GM18867 (cell line): Measurements from ENCODE around the gene BTN2A1.
"Not testable (repeated sequence)": the region's sequence is repeated elsewhere in the genome, so short reads cannot be mapped to it uniquely, and the experiment has no call there.

Experiments used
- ATAC-seq: cut with Tn5 transposase; IDR thresholded peaks from one replicate; pipeline ENCODE4 v1.9.1; 2021; ENCODE audit warnings: mild to moderate bottlenecking, moderate library complexity; ENCODE audit not compliant: unreplicated experiment

Gene BTN2A1

GRCh38 chr6:26457806-26458688 lies at the start of gene BTN2A1:
BTN2A1 (plus strand) TSS chr6:26457955; CDS start chr6:26458637, 682 bp downstream.
- peak; percentile 96 for ATAC-seq

GRCh38 chr6:26408828-26409730 lies 48.7 kb upstream of the BTN2A1 start:
- no peak for ATAC-seq

GRCh38 chr6:26411751-26412150 lies 46.0 kb upstream of the BTN2A1 start:
- ATAC-seq, result no peak

DNA sequence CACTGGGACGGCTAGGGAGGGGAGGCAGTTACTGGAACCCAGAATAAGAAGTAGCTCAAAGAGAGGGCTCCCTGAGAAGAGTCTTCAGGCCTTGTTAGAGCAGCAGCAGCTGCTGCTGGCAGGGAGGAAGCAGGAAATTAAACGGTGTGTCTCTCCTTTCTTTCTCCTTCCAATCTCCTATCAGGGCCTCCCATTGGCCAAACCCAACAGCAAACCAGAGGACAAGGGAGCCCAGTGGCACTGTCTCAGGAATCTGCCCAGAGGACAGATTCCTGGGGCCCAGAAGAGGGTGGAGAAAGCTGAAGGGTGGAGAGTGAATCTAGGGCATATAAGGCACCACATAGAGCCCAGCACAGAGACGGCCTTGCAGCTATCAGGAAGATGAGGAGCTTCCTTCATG lies 45.5 kb upstream of the BTN2A1 start:
- no peak for ATAC-seq

DNA sequence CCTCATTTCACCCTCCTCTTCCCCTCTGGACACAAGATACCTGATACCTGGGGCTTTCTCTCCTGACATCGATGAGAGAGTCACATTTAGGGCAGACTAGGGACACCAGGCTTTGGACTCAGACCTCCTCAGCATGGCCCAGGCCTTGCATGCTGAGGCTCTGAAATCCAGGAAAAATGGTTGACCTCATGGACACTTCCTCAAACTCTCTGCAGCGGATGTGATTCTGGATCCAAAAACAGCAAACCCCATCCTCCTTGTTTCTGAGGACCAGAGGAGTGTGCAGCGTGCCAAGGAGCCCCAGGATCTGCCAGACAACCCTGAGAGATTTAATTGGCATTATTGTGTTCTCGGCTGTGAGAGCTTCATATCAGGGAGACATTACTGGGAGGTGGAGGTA lies 44.8 kb upstream of the BTN2A1 start:
- ATAC-seq, result no peak

DNA sequence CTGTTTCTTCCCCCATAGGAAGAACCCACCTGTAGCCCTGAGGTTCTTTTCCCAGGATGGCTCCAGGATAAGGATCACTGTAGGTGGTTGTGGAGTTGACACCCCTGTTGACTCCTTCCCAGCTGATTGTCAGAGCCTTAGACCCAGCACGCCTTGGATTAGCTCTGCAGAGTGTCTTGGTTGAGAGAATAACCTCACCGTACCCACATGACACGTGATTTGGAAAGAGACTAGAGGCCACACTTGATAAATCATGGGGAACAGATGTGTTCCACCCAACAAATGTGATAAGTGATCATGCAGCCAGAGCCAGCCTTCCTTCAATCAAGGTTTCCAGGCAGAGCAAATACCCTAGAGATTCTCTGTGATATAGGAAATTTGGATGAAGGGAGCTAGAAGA lies 43.5 kb upstream of the BTN2A1 start:
- ATAC-seq, result no peak

DNA sequence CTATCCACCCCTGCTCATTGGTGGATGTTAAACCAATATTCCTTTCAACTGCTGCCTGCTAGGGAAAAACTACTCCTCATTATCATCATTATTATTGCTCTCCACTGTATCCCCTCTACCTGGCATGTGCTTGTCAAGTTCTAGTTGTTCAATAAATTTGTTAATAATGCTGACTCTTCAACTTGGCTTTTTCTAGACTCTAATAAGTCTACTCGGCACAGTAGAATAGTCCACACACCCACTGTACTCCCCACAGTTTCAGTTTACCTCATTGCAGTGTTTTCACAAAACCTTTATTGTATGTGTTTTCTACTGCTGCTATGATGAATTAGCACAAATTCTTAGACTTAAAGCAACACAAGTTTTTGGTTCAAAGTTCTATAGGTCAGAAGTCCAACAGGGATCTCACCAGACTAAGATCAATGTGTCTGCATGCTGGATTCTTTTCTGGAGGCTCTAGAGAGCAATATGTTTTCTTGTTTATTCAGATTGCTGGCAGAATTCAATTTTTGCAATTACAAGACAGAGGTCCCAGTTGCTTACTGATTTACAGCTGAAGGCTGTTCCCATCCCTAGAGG lies 42.6 kb upstream of the BTN2A1 start:
- ATAC-seq, result no peak

DNA sequence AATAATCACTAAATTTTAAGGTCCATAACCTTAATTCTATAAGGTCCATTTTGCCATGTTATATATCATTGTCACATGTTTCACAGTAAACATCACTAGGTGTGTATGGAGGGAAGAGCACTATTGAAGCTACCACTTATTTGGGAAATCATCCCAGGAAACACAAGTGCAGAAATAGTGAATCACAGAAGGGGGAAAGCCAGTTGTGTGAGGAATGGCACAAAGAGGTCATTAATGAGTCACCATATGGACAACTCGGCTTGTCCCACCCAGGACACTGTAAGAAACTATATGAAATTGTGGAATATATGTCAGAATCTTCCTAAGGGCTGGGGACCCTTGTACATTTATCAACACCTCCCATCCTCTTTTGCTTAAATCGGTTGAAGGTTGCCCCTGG lies 42.0 kb upstream of the BTN2A1 start:
- ATAC-seq, result no peak

DNA sequence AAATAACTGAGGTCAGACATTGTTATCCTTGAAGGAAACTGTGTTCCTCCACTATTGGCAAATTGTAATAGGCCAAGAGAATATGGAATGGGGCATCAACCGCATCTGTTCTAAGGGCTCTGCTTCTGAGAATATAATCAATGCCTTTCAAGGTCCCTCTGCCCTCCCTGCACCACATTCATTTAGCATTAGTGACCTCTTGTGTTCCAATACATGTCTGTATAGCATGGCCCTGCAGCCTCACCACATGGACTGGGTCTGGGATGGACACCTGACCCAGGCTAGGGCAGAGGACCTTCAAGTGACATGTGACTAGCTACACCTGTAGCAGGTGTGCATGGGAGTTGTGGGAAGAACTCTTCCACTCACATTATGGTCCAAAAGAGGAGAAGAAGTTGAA lies 41.5 kb upstream of the BTN2A1 start:
- ATAC-seq, result no peak

DNA sequence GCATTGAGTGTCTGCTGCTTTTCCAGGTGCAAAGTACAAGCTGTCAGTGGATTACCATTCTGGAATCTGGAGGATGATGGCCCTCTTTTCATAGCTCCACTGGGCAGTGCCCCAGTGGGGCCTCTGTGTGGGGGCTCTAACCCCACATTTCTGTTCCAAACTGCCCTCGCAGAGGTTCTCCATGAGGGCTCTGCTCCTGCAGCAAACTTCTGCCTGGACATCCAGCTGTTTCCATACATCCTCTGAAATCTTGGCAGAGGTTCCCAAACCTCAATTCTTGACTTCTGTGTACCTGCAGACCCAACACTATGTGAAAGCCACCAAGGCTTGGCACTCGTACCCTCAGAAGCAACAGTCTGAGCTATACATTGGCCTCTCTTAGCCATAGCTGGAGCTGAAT lies 39.7 kb upstream of the BTN2A1 start:
- ATAC-seq, result not testable (repeated sequence)

- ATAC-seq, result not testable (repeated sequence)
Measured at GRCh38 chr6:26418795-26419194, 39.0 kb upstream of the BTN2A1 start.

DNA sequence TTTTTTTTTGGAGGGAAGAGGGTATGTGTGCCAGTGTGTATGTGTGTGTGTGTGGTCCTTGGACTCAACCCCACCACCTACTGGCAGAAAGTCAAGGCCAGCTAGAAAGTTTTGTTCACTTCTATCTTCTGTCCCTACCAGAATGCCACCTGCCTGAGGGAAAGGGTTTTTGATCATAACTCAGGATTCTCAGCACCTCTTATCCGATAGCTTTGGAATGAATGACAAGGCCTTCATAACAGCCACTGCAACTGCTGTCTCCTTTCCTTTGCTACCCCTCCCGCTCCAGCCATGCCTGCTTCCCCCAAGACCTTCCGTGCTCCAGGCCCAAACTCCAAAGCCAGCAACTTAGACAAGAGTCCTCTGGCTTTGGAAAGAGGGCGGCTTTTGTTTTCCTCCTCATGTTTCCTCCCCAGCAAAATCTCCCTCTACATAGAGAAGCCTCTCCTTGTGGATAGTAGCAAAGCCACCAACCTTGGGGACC lies 37.0 kb upstream of the BTN2A1 start:
- peak; percentile 33 for ATAC-seq

DNA sequence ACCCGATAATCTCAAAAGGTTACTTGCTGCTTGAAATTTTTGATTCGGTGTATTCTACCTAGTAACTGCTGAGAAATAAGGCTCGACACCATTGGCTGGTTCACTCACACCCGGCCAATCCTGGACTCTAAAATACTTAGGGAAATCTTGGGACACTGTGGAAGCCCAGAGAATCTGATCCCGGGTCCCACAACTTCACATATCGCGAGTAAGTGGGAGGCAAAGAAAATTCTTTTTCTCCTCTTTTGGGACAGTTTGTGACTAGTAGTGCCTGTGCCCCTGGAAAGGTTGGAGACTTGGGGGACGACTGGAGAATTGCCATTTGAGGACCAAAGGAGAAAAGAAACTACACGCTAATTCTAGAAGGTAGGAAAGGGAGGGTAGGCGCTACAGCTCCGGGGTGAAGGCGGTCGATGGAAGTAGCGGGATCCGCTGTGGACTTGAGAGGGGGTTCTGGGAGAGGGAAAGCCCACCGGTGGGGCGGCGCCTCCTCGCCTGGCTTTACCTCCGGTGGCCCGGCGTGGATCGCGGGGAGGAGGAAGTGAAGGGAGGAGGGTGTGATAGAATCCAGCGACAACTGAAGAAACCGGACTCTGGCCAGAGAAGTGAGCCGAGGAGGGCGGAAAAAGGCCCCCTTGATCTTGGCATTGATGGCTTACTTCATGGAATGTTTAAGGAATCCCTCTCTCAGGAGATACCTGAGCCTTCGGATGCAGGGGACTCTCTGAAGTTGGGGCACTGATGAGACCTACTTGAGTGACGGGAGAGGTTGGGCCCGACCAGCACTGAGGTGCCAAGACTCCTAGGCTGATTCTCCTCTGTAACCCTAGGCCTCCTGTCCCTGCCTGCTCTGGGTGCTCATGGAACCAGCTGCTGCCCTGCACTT lies 36.3 kb upstream of the BTN2A1 start:
- peak; percentile 85 for ATAC-seq

DNA sequence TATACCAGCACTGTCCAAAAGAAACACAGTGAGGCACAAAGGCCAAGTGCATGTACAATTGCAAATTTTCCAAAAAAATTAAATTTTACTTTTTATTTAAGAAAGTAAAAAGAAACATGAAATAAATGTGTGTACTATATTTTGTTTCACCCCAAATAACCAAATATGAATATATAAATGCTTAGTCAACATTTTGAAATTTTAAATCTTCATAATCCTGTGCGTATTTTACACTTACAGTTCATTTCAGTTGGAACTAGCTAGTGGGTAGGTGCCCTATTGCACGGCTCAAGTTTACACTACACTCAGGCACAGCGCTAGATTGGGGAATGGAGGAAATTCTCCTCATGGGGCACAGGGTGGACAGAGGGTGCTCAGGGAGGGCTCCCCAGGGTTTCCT lies 35.4 kb upstream of the BTN2A1 start:
- ATAC-seq, result no peak

DNA sequence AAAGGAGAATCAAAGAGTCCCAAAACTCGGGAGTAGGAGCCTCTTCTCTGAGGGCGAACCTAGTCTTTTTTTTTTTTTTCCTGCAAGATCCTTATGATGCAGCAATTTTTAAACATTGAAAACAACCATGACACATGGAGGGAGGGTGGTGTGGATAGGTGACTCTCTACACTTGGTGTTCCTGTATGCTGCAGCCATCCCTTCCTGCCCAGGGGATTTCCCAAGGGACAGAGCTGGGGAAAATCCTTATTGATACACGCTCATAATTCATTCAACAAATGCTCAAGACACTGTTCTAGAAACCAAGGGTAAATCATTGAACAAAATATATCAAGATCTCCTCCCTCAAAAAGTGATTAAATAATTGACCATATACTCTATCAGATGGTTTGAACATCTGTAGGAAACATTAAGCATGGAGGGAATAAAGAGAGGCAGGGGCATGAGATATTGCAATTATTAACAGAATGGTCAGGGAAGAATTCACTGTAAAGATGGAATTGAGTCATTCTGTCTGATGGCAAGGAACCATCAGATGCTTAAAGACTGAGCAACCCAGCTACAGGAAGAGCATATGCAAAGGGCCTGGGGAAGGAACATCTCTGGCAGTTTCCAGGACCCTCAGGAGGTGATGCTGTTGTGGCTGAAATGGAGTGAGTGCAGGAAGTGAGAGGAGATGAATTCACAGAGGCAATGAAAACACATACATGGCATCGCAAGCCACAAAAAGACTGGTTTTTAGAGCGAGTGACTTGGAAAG lies 30.9 kb upstream of the BTN2A1 start:
- ATAC-seq, result no peak

- no peak for ATAC-seq
Measured at GRCh38 chr6:26427451-26427809, 30.3 kb upstream of the BTN2A1 start.

DNA sequence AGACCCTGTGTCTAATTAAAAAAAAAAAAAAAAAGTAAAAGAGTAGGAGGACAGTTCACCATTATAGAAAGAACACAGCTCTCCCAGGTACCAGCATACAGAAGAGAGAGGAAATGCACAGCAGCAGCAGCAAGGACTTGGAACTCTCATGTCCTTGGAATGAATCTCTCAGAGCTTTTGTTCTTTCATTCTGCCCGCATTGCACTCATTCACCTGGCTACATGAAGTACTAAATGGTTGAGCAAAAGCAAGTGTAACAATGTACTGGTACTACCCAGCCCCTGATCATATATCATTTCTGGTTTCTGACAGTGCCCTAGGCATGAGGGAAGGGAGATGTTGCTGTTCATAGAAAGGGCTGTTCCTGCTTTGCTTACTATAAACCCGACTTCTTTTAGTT lies 29.5 kb upstream of the BTN2A1 start:
- ATAC-seq, result no peak

GRCh38 chr6:26430787-26431186 lies 27.0 kb upstream of the BTN2A1 start:
- no peak for ATAC-seq

- ATAC-seq, result no peak
Measured at GRCh38 chr6:26431258-26432172, 26.2 kb upstream of the BTN2A1 start.
